GM19328 (cell line): ENCODE data around the gene CNOT3.
"Not testable (repeated sequence)": the region's sequence is repeated elsewhere in the genome, so short reads cannot be mapped to it uniquely, and the experiment has no call there.

Source experiments
- ATAC-seq: cut with Tn5 transposase; IDR thresholded peaks from one replicate; pipeline ENCODE4 v1.9.1; 2021; ENCODE audit warnings: mild to moderate bottlenecking, moderate library complexity; ENCODE audit not compliant: unreplicated experiment

Gene CNOT3

DNA sequence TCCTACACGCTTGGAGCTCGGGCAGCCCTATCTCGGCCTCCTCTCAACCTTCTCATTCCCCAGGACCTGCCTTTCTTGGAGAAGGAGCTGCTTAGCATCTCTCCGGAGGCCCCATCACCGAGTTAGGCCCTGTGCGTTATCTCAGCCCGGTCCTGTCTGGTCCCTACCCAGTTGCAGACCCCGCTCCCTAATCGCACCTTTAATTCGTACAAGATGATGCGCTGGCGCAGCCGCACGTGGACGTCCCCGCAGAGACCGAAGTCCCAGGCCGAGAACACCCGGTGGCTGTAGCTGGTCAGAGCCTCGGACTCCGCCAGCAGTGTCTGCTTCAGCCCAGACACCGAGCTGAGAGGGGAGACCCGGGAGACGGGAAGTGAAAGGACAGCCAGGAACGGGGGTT, 27.7 kb downstream of the CNOT3 start:
- no peak for ATAC-seq

DNA sequence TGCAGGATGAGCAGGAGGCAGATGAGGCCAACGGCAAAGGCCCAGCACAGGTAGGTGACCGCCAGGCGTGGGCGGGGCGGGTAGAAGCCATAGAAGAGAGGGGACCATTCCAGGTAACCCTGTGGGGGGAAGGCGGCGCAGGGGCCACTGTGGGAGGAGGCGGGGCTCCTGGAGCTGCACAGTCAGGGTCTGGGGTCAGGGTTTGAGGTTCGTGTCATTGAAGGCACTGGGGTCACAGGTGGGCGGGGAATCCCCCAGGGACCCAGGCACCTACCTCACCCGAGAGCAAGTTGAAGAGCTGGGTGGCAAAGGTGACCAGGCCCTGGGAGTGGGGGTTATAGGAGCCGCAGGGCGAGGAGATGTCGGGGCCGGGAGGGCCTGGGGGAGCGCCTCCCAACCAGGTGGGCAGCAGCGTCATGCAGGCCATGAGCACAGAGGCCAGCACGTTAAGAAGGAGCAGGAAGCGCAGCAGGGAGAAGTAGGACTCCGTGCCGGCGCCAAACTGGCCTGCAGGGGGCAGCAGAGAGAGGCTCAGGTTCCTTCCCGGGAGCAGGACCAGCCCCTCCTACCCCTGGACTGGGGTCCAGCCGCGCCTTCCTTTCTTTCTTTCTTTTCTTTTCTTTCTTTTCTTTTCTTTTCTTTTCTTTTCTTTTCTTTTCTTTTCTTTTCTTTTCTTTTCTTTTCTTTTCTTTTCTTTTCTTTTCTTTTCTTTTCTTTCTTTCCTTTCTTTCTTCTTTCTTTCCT, 30.8 kb downstream of the CNOT3 start:
- ATAC-seq = no peak

DNA sequence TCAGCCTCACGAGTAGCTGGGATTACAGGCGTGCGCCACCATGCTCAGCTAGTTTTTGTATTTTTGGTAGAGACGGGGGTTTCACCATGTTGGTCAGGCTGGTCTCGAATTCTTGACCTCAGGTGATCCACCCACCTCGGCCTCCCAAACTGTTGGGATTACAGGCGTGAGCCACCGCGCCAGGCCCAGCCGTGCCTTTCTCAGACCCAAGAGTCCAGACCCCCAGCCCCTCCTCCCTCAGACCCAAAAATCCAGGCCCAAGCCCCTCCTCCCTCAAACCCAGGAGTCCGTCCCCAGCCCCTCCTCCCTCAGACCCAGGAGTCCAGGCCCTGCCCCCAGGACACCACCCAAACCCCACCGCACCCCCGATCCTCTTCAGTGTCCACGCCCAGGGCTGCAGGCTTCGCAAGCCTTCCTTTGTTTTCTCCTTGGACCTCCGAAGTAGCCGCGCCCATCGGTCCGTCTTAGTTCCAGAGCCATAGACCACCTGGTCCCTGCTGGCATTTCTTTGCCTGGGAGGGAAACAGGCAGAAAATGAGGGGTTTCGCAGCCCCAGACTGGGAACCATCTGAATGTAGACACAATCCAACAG, 31.7 kb downstream of the CNOT3 start:
- no peak for ATAC-seq

DNA sequence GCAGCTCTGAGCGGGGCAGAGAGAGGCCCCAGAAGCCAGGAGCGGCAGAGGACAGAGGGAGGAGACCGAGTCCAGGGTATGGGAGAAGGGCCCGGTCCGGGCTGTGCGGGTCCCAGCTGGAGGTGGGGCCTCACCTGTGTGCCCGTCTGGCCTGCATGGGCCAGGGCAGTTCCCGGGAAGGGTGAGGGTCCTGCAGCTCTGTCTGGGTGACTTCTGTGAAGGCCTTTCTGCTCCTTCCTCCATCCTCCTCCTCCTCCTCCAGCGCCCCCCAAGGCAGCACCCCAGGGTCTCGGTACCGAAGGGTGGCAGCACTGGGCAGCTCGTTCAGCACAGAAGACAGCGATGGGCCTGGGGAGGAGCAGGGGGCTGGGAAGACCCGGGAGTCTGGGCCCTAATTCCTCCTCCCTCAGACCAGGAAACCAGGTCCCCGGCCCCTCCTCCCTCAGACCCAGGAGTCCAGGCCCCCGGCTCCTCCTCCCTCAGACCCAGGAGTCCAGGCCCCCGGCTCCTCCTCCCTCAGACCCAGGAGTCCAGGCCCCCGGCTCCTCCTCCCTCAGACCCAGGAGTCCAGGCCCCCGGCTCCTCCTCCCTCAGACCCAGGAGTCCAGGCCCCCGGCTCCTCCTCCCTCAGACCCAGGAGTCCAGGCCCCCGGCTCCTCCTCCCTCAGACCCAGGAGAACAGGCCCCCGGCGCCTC, 34.3 kb downstream of the CNOT3 start:
- ATAC-seq = not testable (repeated sequence)

DNA sequence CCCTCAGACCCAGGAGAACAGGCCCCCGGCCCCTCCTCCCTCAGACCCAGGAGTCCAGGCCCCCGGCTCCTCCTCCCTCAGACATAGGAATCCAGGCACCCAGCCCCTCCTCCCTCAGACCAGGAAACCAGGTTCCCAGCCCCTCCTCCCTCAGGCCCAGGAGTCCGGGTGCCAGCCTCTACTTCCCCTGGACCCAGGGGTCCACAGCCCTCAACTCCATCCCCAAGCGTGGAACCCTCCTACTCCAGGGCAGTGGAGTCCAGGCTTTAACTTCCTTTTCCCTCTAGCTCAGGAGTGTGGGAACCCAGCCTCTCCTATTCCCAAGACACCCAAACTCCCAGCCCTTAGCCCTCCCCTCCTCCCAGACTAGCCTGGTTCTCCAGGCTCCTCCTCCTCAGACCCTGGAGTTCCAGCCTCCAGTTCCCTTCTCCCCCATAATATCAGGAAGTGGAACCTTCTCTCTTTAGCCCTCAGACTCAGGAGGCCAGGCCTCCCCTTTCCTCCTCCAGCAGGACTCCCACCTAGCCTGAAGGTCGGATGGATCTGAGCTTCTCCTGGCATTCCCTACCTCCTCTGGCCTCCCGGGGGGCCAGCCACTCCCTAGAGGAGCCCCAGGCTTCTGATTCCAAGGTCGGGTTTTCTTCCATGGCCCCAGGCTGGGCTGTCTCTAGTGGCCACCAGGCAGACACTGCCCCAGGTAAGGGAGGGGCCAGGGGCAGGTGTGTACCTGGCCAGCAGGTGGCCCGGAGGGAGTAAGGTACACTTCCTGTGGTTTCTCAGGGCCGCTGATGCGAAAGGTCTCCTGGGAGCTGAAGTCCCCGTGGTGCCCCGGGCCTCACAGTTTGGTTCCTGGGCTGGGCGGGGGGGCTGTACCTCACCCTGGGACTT, 35.2 kb downstream of the CNOT3 start, which contains the start of gene TMC4:
TSS of gene TMC4 (minus strand) at position 690 of the 888 bp plus-strand sequence. CDS start at position 647, 43 bp downstream.
- no peak for ATAC-seq

DNA sequence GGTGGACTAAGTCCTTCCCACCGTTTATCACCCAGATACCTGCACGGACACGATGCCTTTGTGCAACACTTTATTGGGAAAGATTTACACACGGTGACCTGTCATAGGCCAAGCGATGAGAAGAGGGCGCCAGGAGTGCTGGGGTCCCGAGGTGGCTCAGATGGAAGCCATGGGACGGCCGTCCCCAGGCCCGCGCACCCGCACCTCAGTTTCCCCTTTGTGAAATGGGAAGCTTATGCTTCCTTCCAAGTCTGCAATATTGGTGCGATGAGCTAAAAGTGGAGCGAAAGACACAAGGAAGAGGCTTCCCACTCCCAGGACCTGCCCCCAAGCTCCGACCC, 35.8 kb downstream of the CNOT3 start:
- ATAC-seq = no peak

DNA sequence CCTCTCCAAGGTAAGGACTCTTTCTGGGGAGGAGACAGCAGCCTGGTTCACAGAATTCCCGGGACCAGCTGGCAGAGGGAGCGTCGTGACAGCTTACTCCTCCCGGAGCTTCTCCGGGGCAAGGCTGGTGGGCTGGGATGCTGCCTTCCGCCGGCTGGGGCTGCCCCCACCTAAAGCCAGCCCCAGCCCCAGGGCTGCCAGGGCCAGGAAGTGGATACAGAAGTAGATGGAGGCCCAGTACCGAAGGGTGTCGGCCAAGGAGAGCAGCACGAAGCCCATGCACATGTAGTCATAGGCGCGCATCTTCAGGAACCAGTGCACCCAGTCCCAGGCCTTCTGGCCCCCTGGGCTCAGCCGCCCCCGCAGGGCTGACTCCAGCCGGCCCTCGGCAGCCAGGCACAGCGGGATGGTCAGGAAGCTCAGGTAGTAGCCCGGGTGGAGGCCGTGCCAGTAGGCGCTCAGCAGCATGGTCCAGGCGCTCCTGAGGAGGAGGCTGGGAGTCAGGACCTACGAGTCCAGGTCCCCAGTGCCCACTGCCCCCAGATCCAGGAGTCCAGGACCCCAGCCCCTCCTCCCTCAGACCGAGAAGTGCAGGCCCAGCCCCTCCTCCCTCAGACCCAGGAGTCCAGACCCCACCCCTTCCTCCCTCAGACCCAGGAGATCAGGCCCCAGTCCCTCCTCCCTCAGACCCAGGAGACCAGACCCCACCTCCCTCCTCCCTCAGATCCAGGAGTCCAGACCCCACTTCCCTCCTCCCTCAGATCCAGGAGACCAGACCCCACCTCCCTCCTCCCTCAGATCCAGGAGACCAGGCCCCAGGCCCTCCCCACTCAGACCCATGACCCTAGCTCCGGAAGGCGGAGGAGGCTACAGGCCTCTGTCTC, 36.6 kb downstream of the CNOT3 start:
- ATAC-seq = no peak

DNA sequence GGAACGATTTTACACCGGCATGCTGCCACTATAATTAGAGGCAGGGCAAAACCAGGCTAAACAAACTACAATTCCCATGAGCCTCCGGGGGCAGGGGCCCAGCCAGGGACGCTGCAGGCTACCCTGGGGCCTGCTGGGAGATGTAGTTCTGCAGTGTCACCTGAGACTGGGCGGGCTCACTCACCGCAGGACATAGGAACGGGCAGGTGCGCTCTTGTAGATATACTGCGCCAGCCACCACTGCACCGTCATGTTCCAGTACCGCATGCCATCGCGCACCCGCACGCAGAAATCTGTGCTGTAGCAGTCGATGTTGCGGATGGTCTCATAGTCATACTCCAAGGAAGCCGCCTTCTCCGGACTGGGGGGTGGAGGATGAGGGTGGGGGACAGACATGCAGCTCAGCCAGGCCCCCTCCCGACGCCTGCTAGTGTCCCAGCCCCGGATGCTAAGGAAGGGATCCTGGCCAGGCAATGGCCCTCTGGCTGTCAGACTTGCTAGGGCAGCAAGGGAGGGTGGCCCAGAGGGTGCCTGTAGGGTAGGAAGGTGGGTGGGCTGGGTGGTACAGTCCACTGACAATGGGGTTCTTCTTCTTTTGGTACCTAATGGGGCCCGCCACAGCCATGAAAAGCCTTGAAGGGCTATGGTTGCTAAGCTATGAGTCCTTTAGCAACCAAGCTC, 41.2 kb downstream of the CNOT3 start:
- no peak for ATAC-seq

DNA sequence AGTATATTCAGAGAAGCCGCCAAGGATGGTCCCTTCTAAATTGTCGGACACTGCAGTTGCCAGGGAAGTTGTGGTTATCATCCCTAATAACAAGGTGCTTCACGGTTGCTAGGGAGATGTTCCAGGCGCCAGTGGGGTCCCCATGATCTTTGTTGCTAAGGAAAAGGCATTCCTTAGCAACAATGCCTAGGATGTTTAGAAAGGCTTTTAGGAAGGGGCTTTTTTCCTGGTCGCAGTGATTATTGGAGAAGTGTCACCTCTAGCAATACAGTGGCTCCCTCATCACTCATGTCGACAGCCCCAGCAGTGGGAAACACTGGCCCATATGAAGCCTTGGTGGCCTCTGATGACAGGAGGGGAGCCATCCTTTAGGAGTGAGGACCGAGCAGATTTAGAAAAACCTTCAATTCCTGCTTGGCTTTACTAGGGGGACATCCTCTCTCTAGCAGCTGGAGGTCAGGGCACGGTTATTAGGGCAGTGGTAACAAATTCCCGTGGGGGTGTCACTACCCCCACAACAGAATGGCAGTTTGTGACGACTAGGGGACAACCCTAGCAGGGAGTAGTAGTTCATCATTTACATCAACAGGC, 41.8 kb downstream of the CNOT3 start:
- no peak for ATAC-seq

DNA sequence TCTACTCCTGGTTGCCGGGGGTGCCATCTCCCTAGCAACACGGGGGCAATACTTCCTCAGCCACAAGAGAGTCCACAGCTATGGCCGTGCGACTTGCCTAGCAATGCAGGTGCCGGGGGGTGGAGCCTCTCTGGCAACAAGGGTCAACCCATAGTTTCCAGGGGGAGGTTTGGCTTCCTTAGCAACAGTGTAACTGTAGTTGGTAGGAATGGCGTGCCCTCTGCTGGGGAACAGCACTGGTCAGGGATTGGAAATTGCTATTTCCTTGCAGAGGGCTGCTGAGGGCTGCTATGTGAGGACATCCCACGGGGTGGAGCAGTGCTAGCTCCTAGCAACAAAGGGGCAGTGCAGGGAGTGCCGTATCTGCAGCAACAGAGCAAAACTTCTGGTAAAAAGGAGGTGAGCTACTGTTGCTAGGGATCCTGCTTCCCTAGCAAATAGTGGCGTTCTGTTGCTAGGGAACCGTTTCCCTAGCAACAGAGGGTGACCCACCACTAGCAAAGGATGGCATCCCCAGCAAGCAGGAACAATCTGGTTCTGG, 42.4 kb downstream of the CNOT3 start:
- ATAC-seq = no peak

DNA sequence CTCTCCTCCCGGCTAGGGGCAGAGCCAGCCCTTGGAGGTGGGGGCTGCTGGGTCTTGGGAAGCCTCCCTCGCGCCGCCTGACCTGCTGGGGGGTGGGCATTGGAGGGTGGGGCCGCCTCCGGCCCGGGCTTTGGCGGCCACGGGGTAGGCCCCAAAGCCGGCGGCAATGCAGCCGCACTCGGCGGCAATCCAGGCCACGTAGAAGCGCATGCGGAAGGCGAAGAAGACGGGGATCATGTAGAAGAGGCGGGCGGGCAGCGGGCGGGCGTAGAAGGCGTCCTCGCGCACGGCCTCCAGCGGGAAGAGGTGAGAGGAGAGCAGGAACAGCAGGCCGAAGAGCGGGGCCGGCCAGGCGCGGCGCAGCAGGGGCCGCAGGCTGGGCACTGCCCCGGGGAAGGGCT, 43.1 kb downstream of the CNOT3 start:
- ATAC-seq = no peak

DNA sequence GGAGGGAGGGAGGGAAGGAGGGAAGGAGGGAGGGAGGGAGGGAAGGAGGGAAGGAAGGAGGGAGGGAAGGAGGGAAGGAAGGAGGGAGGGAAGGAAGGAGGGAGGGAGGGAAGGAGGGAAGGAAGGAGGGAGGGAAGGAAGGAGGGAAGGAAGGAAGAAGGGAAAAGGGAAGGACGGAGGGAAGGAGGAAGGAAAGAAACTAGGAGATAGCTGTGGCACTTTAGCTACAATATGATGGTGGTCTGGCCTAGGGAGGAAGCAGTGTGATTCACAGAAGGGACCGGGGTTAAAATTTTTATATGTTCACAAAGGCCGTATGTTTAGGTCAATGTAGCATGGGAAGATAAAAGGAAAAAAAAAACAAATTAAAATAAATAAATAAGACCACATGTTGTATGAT, 44.3 kb downstream of the CNOT3 start:
- not testable (repeated sequence) for ATAC-seq

DNA sequence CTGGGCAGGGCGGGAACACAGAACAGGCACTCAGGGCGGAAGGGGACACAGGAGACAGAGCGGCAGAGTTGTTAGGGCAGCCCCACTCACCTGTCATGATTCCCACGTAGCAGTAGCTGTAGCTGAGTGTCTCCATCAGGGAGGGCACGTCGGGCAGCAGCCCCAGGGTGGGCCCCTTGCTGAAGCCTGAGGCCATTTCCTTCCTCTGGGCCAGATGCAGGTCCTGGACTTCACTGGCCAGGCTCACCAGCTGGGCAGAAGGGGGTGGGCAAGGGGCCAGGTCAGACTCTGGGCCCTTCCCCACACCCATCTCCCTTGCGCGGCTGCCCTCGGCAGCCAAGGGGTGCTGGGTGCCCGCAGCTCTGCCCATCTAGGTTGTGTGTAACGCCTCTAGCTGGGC, 45.9 kb downstream of the CNOT3 start:
- ATAC-seq = no peak

DNA sequence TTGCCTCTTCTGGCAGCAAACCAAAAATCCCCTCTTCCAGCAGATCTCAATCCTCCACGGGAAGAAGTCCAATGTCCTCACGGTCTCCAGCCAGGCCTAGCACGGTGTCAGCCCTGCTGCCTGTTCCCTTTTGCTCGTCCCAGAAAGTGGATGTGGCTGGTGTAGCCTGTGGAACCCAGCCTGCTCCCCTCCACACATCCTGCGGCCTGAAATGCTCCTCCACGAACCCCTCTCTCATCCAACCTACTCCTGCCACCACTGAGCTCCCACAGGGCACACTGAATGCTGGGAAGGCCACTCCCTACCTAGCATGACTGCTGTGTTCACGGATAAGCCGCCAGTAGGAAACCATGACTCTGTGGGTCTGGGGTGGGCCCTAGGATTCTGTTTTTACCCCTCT, 48.8 kb downstream of the CNOT3 start:
- no peak for ATAC-seq

DNA sequence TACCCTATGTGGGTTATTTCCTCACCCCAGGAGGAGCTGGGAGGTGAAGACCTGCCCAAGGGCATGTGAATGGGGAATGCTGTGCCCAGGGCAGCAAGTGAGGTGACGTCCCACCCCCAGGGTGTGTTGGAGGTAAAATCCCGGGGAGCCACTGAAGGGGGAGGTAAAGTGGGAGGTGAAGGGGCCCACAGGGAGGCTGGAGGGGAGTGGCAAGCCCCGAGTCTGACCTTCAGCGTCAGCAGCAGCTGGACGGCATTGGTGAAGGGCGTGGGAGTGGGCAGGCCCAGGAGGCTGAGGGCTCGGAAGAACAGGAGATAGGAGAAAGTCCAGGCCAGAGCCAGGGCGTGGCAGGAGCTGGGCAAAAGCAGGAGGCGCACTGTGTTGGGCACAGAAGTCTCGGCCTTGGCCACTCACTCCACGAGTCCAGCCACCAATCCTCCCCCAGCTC, 49.4 kb downstream of the CNOT3 start:
- no peak for ATAC-seq

DNA sequence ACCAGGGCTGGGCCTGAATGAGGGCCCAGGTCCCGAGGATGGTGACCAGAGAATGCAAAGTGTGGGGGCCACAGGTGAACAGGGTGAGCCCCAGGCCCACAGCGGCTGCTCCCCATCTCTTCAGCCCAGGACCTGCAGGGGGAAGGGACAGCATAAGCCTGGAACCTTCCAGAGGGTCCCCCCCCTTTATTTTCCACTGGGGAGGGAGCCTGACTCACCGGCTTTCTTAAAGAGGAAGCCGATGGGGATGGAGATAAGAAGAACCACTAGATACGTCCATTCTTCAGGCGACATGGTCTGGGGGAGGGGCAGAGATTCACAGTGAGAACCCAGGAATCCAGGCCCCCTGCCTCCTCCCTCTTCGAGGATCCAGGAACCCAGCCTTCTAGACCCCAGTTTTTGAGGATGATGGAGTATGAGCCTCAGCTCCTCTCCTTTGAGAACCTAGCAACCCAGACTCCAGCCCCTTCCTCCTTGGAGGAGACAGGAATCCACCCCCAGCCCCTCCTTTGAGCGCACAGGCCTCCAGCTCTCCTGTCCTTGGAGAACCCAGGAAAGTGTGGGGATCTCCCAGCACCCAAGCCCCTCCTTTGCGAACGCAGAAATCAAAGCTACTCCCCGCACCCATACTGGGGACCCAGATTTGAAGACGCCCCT, 50.8 kb downstream of the CNOT3 start:
- ATAC-seq = no peak

DNA sequence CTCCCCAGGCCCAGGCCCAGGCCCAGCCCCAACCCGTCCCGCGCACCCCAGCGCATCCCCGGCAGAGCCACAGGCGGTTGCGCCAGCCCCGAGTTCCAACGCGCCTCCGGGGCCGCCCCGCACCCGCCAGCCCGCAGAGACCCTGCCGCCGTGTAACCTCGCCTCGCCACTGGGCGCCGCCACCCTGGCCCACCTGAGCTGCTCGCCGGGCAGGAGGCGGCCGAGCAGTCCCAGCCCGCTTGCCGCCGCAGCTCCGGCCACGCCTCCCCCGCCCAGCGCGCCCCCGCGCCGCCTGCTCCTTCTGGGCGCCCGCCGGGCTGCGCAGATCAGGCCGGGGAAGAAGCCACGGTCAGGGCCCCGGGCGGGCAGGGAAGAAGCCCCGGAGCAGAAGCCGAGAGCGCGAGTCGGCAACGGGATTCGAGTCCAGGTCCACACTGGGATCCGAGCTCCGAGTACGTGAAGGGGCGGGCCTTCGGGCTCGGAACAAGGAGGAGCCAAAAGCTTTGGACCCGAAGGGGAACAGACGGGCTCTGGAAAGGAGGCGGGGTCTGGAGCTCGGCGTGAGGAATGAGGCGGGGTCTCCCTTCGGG, 51.7 kb downstream of the CNOT3 start, which contains the start of gene MBOAT7:
TSS of gene MBOAT7 (minus strand) at position 436 of the 590 bp plus-strand sequence. CDS start 1,072 bp downstream, outside the sequence.
- ATAC-seq = peak; percentile 15
